Stomach (tissue), 9 donors: ENCODE measurements around the gene PRKCH. TPM values are rescaled to one million over a fixed set of nuclear protein-coding genes. Genes with fewer than 3 reads are reported as not detected.
A peak's percentile ranks its signal among the peaks of the same experiment; 100 is the strongest.

Experiments
- DNase-seq, 2 donors: peaks; one replicate each; pipeline versions ENCODE4 v3.0.0 to v3.0.0-alpha.2; 2013 to 2019
- H3K27ac ChIP-seq, 5 donors: fragments of 200-600 bp in 4 of 5; sonication (generic) in 4 of 5; one replicate each; pipeline ENCODE4 v1.5.1; 2013 to 2019; ENCODE audit warnings: mild to moderate bottlenecking in 1 of 5, moderate library complexity in 1 of 5
- H3K27me3 ChIP-seq, 3 donors: fragments of 200-600 bp; sonication (generic); one replicate each; pipeline ENCODE4 v1.5.1; 2017 to 2019; ENCODE audit warnings: mixed run types in 1 of 3
- H3K36me3 ChIP-seq, 4 donors: fragments of 200-600 bp; sonication (generic); 1 replicate in 3 of 4; 2 replicates in 1 of 4; pipeline ENCODE4 v1.5.1; 2016 to 2019
- H3K4me1 ChIP-seq, 4 donors: fragments of 200-600 bp; sonication (generic); one replicate each; pipeline ENCODE4 v1.5.1; 2016 to 2019
- H3K4me3 ChIP-seq, 4 donors: fragments of 200-600 bp; sonication (generic) in 3 of 4; one replicate each; pipeline ENCODE4 v1.5.1; 2016 to 2019; ENCODE audit warnings: mild to moderate bottlenecking in 1 of 4
- H3K9me3 ChIP-seq, 4 donors: fragments of 200-600 bp; sonication (generic); one replicate each; pipeline ENCODE4 v1.5.1; 2016 to 2019
- CTCF ChIP-seq, 7 experiments: fragments of 450-650 bp in 4 of 7; fragments of 200-600 bp in 3 of 7; sonication (generic) in 3 of 7; IDR thresholded peaks; one replicate each; pipeline ENCODE4 v1.5.1; 2016 to 2019; ENCODE audit warnings: antibody characterized with exemption in 7 of 7, control low read depth in 2 of 7, mild to moderate bottlenecking in 1 of 7
- EP300 ChIP-seq: sonication (generic); formaldehyde crosslinking; IDR thresholded peaks from one replicate; pipeline ENCODE4 v1.6.1; 2017; ENCODE audit warnings: antibody characterized with exemption
- POLR2A ChIP-seq, 4 donors: fragments of 450-650 bp; IDR thresholded peaks; one replicate each; pipeline ENCODE4 v1.6.1; 2016; ENCODE audit warnings: antibody characterized with exemption in 4 of 4, control low read depth in 2 of 4, mild to moderate bottlenecking in 1 of 4, moderate library complexity in 1 of 4
- POLR2AphosphoS5 ChIP-seq, 3 donors: sonication (generic); formaldehyde crosslinking; IDR thresholded peaks; one replicate each; pipeline ENCODE4 v1.6.1; 2016; ENCODE audit warnings: antibody characterized with exemption in 3 of 3
- WGBS, 5 donors: extraction: QIAGEN DNeasy Blood & Tissue Kit in 3 of 5; methylation state at CpG; one replicate each; pipeline versions ENCODE4 v1.1.5 to v1.1.7; 2013 to 2018; 5-methylcytosine and 5-hydroxymethylcytosine counted together
- intact Hi-C: fragments of 100-400 bp; cut with DNase I; formaldehyde crosslinking; loops from one replicate; pipeline ENCODE4 v1.15.1; 2023; ENCODE audit warnings: low total_unique reads
- polyA plus RNA-seq, 3 donors: library from polyadenylated mRNA; stranded (reverse); fragments of 200-250 nt; gene quantifications; one replicate each; pipeline ENCODE4 v1.2.3, GENCODE V29; 2013
- total RNA-seq, 5 donors: library from RNA; depleted of rRNA; stranded (reverse); fragments of >200 nt; gene quantifications; one replicate each; pipeline versions ENCODE4 v1.1.0 to v1.2.3, GENCODE V29; 2014 to 2016
- donor health status: healthy with polysubstance abuse.
- donor health status: Bipolar disorder and iron deficiency.
- donor health status: healthy.

Gene PRKCH
- total and polyA plus RNA-seq, 8 donors, result 5.5 to 84.0 (median 14.7) TPM

GRCh38 chr14:61435563-61436337 is 114.4 kb downstream of the PRKCH start:
- H3K27me3 ChIP-seq, result no peaks in the 10 kb centered on the region
- 75 to 84% (median 76%) methylated on average over 4 of the region's 4 CpGs for WGBS, 5 donors
- H3K27ac ChIP-seq, result peak overlapping the region in 1 of 5 donors; percentile 2
- DNase-seq, result no peak
- TF ChIP-seq POLR2A (IDR thresholded peaks at IDR 0.05), result no peak
- no peak for TF ChIP-seq CTCF (IDR thresholded peaks at IDR 0.05)
- TF ChIP-seq POLR2AphosphoS5 (IDR thresholded peaks at IDR 0.05), result no peak
- TF ChIP-seq EP300, result no peak
- intact Hi-C loops, result no loop called here
- no peak overlapping the region for H3K4me3 ChIP-seq
- H3K4me1 ChIP-seq, result peaks cover 12 to 32% (median 18%) of the 10 kb centered on the region in 4 donors
- no peaks in the 10 kb centered on the region for H3K36me3 ChIP-seq
- no peaks in the 10 kb centered on the region for H3K9me3 ChIP-seq

GRCh38 chr14:61437381-61437780 is 116.0 kb downstream of the PRKCH start:
- no peak for TF ChIP-seq EP300
- no peak for TF ChIP-seq POLR2A (IDR thresholded peaks at IDR 0.05)
- no peak for TF ChIP-seq POLR2AphosphoS5 (IDR thresholded peaks at IDR 0.05)
- no peak for TF ChIP-seq CTCF (IDR thresholded peaks at IDR 0.05)
- intact Hi-C loops, result no loop called here
- DNase-seq, result no peak
- H3K27ac ChIP-seq, result peak overlapping the region in 1 of 5 donors; percentile 10
- H3K4me3 ChIP-seq, result no peak overlapping the region
- H3K4me1 ChIP-seq, result peaks cover 12 to 32% (median 18%) of the 10 kb centered on the region in 4 donors
- H3K36me3 ChIP-seq, result no peaks in the 10 kb centered on the region
- H3K9me3 ChIP-seq, result no peaks in the 10 kb centered on the region
- 45 to 51% (median 49%) methylated on average over 3 of the region's 3 CpGs for WGBS, 5 donors
- H3K27me3 ChIP-seq, result no peaks in the 10 kb centered on the region

- DNase-seq, result no peak
- TF ChIP-seq POLR2A (IDR thresholded peaks at IDR 0.05), result no peak
- no peaks in the 10 kb centered on the region for H3K27me3 ChIP-seq
- peak overlapping the region in 2 of 5 donors; percentile 10 to 57 for H3K27ac ChIP-seq
- H3K4me3 ChIP-seq, result no peak overlapping the region
- H3K36me3 ChIP-seq, result no peaks in the 10 kb centered on the region
- no peaks in the 10 kb centered on the region for H3K9me3 ChIP-seq
- 65 to 88% (median 84%) methylated on average over 6 of the region's 6 CpGs for WGBS, 5 donors
- H3K4me1 ChIP-seq, result peaks cover 12 to 32% (median 18%) of the 10 kb centered on the region in 4 donors
- intact Hi-C loops, result no loop called here
Measured at GRCh38 chr14:61438036-61438435, 116.7 kb downstream of the PRKCH start.

- H3K36me3 ChIP-seq, result no peaks in the 10 kb centered on the region
- no peaks in the 10 kb centered on the region for H3K27me3 ChIP-seq
- TF ChIP-seq POLR2AphosphoS5 (IDR thresholded peaks at IDR 0.05), result no peak
- TF ChIP-seq EP300, result no peak
- TF ChIP-seq CTCF (IDR thresholded peaks at IDR 0.05), result no peak
- no peak for TF ChIP-seq POLR2A (IDR thresholded peaks at IDR 0.05)
- no peak overlapping the region for H3K4me3 ChIP-seq
- DNase-seq, result no peak
- 40 to 52% (median 50%) methylated on average over 2 of the region's 2 CpGs for WGBS, 5 donors
- no peaks in the 10 kb centered on the region for H3K9me3 ChIP-seq
- intact Hi-C loops, result no loop called here
- peaks cover 12 to 32% (median 18%) of the 10 kb centered on the region in 4 donors for H3K4me1 ChIP-seq
- peak overlapping the region in 4 of 5 donors; percentile 25 to 62 (median 48) for H3K27ac ChIP-seq
Measured at GRCh38 chr14:61438497-61438859, 117.1 kb downstream of the PRKCH start.
